Subcutaneous adipose tissue (tissue), 4 donors: ENCODE measurements around the gene FH. TPM values are rescaled to one million over a fixed set of nuclear protein-coding genes. Genes with fewer than 3 reads are reported as not detected.

Experiments
- CTCF ChIP-seq: fragments of 450-650 bp; IDR thresholded peaks from one replicate; pipeline ENCODE4 v1.5.1; 2016; ENCODE audit warnings: low read depth, mild to moderate bottlenecking, control low read depth, antibody characterized with exemption, moderate library complexity
- total RNA-seq, 4 donors: library from RNA; depleted of rRNA; stranded (reverse); fragments of >200 nt; gene quantifications; one replicate each; pipeline ENCODE4 v1.1.0, GENCODE V29; 2016

The FH gene
- 10 to 100 TPM; 36.9 to 56.3 (median 45.2) TPM for total RNA-seq

GRCh38 chr1:241519308-241520079, at the start of gene FH:
Gene FH, minus strand, starts transcription at chr1:241519755. Its CDS starts 33 bp downstream, at chr1:241519722.
- no peak for TF ChIP-seq CTCF

GRCh38 chr1:241560849-241561187, 41.3 kb upstream of the FH start:
- no peak for TF ChIP-seq CTCF

GRCh38 chr1:241560146-241560848, 40.7 kb upstream of the FH start:
- no peak for TF ChIP-seq CTCF

GRCh38 chr1:241557551-241558193, 38.1 kb upstream of the FH start:
- TF ChIP-seq CTCF, result no peak

GRCh38 chr1:241557031-241557430, 37.5 kb upstream of the FH start:
- no peak for TF ChIP-seq CTCF

- TF ChIP-seq CTCF, result no peak
These were observed 36.0 kb upstream of the FH start for GRCh38 chr1:241555526-241555925.

GRCh38 chr1:241553886-241554592, 34.5 kb upstream of the FH start:
- no peak for TF ChIP-seq CTCF
